Measurements from ENCODE around the gene RAB21. TPM values are rescaled to one million over a fixed set of nuclear protein-coding genes. Genes with fewer than 3 reads are reported as not detected.
"Not testable (repeated sequence)": the region's sequence is repeated elsewhere in the genome, so short reads cannot be mapped to it uniquely, and the experiment has no call there.

The RAB21 gene
- total RNA-seq, 4 donors from 2014 or later: 16.0 to 42.6 (median 30.8) TPM

DNA sequence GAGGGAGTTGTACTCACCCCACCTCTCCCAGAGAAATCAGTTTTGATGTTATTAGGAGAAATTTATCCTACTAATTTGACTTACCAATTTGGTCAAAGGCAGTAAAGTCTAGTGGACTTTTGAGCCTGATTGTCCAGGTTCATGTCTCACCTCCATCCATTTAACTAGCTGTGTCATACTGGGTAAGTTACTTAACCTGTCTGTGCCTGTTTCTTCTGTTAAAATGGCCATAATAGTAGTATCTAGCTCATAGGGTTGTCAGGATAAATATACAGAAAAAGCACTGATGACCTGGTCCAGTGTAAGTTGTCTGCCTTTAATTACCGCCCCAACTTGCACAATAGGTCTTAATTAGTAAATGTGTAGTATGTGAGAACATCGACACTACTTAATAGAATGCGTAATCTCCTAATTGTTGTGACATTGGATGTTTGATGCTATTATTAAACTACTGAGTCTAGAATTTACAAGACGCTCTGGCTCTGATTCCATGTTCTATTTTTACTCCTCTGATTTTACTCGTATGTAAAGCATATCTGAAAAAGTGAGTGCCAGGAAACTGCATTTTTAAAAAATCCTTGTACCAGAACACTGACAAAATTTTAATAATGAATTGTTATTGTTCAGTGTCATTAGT, 1.5 kb downstream of the RAB21 start:
- Histone ChIP-seq H3K27ac (peak overlapping the region; percentile 93 to 100 (median 99)), H3K4me3 (peak overlapping the region; percentile 73 to 92 (median 84)), H3K27me3 (no peaks in the 10 kb centered on the region), H3K4me1 (peaks cover 0 to 46% (median 13%) of the 10 kb centered on the region in 3 donors), H3K36me3 (peaks cover 0 to 42% (median 4%) of the 10 kb centered on the region in 3 donors), H3K9me3 (peaks cover 0 to 10% (median 9%) of the 10 kb centered on the region in 3 donors)
- intact Hi-C loops (cut with DNase I): loop anchor here (10.0 kb wide), 1 partner anchor 91 kb away; the partner anchor contains the start of genes THAP2 and ZFC3H1
- DNase-seq: no peak
- WGBS, 2 donors: 18 to 25% methylated on average over 5 of the region's 5 CpGs
- no peak for TF ChIP-seq POLR2A (IDR thresholded peaks at IDR 0.05)
- TF ChIP-seq, protein P1, sequence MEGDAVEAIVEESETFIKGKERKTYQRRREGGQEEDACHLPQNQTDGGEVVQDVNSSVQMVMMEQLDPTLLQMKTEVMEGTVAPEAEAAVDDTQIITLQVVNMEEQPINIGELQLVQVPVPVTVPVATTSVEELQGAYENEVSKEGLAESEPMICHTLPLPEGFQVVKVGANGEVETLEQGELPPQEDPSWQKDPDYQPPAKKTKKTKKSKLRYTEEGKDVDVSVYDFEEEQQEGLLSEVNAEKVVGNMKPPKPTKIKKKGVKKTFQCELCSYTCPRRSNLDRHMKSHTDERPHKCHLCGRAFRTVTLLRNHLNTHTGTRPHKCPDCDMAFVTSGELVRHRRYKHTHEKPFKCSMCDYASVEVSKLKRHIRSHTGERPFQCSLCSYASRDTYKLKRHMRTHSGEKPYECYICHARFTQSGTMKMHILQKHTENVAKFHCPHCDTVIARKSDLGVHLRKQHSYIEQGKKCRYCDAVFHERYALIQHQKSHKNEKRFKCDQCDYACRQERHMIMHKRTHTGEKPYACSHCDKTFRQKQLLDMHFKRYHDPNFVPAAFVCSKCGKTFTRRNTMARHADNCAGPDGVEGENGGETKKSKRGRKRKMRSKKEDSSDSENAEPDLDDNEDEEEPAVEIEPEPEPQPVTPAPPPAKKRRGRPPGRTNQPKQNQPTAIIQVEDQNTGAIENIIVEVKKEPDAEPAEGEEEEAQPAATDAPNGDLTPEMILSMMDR (IDR thresholded peaks at IDR 0.05): no peak

DNA sequence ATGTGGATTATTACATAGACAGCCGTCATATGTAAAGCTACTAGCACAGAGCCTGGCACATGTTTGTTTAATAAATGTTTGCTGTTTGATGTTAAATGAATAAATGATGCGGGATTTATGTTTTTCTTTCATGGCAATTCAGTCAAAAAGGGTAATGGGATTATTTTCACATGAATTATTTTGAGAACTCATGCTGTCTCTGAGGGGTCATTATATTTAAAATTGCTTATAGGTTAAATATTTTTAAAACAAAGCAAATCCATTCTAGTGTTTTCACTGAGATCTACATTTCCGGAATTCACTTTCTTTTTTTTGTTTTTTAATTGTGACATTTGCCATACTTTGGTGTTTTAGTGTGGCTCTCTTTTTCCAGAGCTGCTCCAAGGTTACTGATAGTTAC, 5.3 kb downstream of the RAB21 start:
- H3K27ac ChIP-seq: no peak overlapping the region
- H3K36me3 ChIP-seq: peaks cover 0 to 53% (median 4%) of the 10 kb centered on the region in 3 donors
- WGBS, 2 donors: 94 to 97% methylated on average over 3 of the region's 3 CpGs
- H3K27me3 ChIP-seq: no peaks in the 10 kb centered on the region
- DNase-seq: no peak
- H3K4me1 ChIP-seq: peaks cover 0 to 54% (median 13%) of the 10 kb centered on the region in 3 donors
- intact Hi-C loops (cut with DNase I): loop anchor here (10.0 kb wide), 1 partner anchor 95 kb away; the partner anchor contains the start of genes THAP2 and ZFC3H1
- TF ChIP-seq, protein P1 (IDR thresholded peaks at IDR 0.05): no peak
- H3K9me3 ChIP-seq: peaks cover 0 to 17% (median 9%) of the 10 kb centered on the region in 3 donors
- H3K4me3 ChIP-seq: no peak overlapping the region

DNA sequence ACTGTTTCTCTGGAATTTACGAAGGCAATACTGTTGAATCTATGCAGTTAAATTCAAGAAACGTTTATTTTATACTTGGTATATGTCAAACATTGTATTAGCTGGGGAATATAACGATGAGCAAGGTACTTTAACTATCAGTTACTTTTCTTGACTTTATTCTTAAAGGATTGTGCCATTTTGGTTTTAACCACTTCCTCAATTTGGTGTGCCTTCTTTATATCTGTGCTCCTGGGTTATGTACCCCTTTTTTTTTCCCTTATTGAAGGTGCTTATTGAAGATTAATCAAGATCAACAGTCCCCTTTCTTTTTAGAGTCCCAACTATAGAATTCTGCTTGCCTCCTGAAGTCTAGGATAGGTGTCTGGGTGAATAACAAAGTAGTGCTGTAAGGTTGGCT, 5.8 kb downstream of the RAB21 start:
- intact Hi-C loops (cut with DNase I): no loop called here
- no peak overlapping the region for H3K4me3 ChIP-seq
- H3K4me1 ChIP-seq: peaks cover 0 to 54% (median 13%) of the 10 kb centered on the region in 3 donors
- H3K27ac ChIP-seq: no peak overlapping the region
- peaks cover 0 to 17% (median 9%) of the 10 kb centered on the region in 3 donors for H3K9me3 ChIP-seq
- no peak for DNase-seq
- TF ChIP-seq, protein P1 (IDR thresholded peaks at IDR 0.05): no peak
- no peak for TF ChIP-seq POLR2A (IDR thresholded peaks at IDR 0.05)
- 63 to 73% methylated on average over 3 of the region's 3 CpGs for WGBS, 2 donors
- H3K27me3 ChIP-seq: no peaks in the 10 kb centered on the region
- peaks cover 0 to 53% (median 4%) of the 10 kb centered on the region in 3 donors for H3K36me3 ChIP-seq

DNA sequence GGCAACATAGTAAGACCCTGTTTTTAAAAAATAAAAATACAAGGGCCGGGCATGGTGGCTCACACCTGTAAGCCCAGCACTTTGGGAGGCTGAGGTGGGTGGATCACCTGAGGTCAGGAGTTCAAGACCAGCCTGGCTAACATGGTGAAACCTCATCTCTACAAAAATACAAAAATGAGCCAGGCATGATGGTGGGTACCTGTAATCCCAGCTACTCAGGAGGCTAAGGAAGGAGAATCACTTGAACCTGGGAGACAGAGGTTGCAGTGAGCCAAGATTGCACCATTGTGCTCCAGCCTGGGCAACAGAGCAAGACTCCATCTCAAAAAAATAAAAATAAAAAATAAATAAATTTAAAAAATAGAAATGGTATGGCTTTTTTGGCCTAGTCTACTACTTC, 6.7 kb downstream of the RAB21 start:
- 88 to 90% methylated on average over 1 of the region's 1 CpG for WGBS, 2 donors
- H3K4me3 ChIP-seq; intact Hi-C loops (cut with DNase I); H3K27ac ChIP-seq; DNase-seq; H3K27me3 ChIP-seq: not testable (repeated sequence)
- Histone ChIP-seq H3K36me3 (peaks cover 0 to 53% (median 4%) of the 10 kb centered on the region in 3 donors), H3K9me3 (peaks cover 0 to 17% (median 9%) of the 10 kb centered on the region in 3 donors), H3K4me1 (peaks cover 0 to 47% (median 13%) of the 10 kb centered on the region in 3 donors)

DNA sequence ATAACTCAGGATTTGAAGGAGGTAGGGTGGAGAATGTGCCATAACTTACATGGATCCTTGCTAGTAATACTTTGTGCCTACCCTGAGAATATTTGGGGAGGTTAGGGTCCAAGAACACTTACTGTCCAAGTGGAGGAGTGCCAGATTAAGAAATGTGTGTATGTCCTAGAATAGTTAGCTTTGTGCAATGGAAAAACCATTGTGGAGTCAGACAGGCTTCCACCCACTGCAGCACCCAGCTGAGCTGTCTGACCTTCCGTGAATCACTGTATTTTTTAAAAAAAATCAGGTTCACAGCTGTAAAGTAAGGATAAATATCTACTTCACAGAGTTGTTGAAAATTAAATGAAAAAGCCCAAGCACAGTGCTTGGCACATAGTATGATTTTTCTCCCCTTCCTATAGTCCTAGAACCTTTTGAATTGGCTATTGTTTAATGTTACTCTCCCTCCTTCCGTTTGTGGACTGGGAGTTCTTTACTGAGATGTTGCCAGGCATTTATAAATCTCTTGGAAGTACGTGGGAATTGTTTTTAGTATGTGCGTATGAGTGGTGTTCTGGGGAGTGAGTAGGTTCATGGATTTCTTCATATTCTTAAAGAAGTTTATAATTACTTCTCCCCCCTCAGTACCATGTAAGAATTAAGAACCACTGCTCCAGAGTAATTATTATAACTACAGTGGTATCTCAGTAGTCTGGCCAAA, 9.2 kb downstream of the RAB21 start:
- peaks cover 0 to 37% (median 0%) of the 10 kb centered on the region in 3 donors for H3K4me1 ChIP-seq
- H3K27me3 ChIP-seq: no peaks in the 10 kb centered on the region
- no peak for DNase-seq
- TF ChIP-seq, protein P1 (IDR thresholded peaks at IDR 0.05): no peak
- TF ChIP-seq POLR2A (IDR thresholded peaks at IDR 0.05): no peak
- 78 to 86% methylated on average over 4 of the region's 4 CpGs for WGBS, 2 donors
- no peak overlapping the region for H3K4me3 ChIP-seq
- intact Hi-C loops (cut with DNase I): no loop called here
- no peak overlapping the region for H3K27ac ChIP-seq
- H3K9me3 ChIP-seq: peaks cover 0 to 17% (median 9%) of the 10 kb centered on the region in 3 donors
- H3K36me3 ChIP-seq: peaks cover 0 to 35% (median 1%) of the 10 kb centered on the region in 3 donors

All from esophagus squamous epithelium (tissue), 5 donors.